ENCODE results near the gene ZMYND10.

Gene ZMYND10

GRCh38 chr3:50347187-50347813 is 1.8 kb upstream of the ZMYND10 start:
- DNase-seq (ENCODE audit: low read depth): peak; percentile 52

DNA sequence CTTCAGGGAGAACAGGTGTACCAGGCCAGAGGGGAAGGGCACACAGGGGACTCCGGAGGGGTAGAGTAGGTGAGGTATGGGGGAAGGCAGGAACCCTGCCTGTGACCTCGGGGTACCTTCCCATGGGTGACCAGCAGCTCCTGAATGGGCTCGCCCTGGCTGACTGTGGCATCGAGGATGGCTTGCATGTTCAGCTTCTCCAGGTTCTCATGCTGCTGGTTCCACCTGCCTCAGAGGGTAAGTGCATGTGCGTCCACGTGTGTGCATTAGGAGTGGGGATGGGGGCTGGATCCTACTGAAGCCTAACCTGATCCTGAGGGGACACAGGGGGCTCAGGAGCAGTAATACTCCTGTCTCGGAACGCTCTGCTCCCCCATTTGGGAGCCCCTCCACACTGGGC is 524 bp downstream of the ZMYND10 start:
- DNase-seq (ENCODE audit: low read depth): no peak

GRCh38 chr3:50342813-50343633 is 2.5 kb downstream of the ZMYND10 start:
- no peak for DNase-seq (ENCODE audit: low read depth)

DNA sequence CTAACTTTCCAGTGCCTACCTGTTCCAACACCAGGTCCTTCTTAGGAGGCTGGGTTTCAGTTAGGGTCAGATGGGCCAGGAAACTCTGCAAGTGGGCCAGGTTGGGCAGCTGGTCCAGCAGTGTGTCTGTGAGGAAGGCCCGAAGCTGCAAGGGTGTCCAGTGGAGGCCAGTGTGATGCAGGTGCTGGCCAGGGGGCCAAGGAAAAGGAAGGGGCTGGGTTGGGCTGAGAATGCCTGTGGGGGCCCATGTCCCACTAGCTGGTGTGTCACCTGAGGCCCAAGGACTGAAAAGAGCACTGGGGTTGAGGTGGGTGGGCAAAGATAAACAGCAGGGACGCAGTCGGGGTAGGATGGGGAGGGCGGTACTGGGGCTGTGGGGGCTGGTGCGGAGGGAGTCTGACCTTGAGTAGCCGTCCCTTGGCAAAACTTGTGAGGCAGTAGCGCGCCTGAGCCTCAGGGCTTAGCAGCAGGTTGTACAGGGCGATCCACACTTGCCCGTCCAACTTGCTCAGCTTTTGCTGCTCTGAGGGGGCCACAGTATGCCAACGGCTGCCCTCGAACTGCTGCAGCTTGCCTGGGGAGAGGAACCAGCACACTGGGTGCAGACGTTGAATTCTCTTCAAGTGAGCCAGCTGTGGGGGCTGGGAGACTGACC is 3.4 kb downstream of the ZMYND10 start:
- no peak for DNase-seq (ENCODE audit: low read depth)

DNA sequence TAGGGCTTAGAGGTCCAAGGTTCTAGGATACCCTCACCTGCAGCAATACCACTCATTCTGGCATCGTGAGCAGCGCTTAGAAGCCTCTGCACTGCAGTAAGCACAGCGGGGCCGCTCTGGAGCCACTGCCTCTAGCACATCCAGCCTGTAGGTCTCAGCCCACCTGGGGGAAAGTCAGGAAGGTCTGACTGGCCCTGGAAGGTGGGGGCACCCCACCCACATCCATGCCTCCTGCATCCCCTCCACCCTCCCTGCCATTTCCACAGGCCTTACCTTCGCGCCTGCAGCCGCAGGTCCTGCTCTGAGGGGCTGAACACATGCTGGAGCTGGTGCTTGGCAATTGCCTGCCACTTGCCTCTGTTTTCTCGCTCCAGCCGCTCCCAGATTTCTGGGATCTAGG is 4.0 kb downstream of the ZMYND10 start:
- DNase-seq (ENCODE audit: low read depth): no peak

- DNase-seq (ENCODE audit: low read depth): peak; percentile 64
Measured at GRCh38 chr3:50340448-50341329, 4.8 kb downstream of the ZMYND10 start, which contains the start of gene RASSF1. RASSF1 (minus strand) TSS chr3:50340836; CDS start chr3:50340805, 31 bp downstream.

GRCh38 chr3:50340147-50340447 is 5.4 kb downstream of the ZMYND10 start:
- no peak for DNase-seq (ENCODE audit: low read depth)

GRCh38 chr3:50339485-50340146 is 5.9 kb downstream of the ZMYND10 start:
- DNase-seq (ENCODE audit: low read depth): no peak

GRCh38 chr3:50338965-50339364 is 6.6 kb downstream of the ZMYND10 start:
- DNase-seq (ENCODE audit: low read depth): no peak

DNA sequence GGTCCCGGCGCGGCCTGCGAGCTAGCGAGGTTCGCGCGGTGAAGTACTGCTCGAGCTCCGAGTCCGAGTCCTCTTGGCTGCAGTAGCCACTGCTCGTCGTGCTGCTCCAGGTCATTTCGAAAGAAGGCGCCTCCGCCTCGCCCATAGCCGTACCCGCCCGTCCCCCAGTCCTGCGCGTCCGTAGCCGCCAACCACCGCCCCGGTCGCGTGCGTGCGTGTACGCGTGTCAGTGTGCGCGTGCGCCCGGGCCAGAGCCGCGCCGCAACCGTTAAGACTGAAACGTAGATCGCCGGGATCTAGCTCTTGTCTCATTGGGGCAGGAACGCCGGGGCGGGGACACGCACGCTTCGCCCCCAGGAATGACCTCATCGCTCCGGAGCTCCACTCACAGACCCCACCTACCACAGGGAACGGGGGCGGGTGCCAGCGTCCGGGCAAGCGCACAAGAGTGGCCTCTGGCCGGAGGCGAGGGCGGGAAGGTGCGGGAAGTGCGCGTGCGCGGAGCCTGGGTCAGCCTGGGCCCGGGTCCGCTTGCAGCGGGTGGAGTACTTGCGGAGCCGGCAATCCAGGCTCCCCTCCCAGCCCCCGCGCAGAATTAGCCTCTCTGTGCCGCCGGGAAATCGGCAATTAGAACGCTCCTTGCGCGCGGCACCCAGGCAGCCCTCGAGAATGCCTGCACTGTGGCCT is 8.2 kb downstream of the ZMYND10 start:
- peak; percentile 96 for DNase-seq (ENCODE audit: low read depth)

GRCh38 chr3:50336452-50337174 is 8.9 kb downstream of the ZMYND10 start:
- DNase-seq (ENCODE audit: low read depth): no peak

DNA sequence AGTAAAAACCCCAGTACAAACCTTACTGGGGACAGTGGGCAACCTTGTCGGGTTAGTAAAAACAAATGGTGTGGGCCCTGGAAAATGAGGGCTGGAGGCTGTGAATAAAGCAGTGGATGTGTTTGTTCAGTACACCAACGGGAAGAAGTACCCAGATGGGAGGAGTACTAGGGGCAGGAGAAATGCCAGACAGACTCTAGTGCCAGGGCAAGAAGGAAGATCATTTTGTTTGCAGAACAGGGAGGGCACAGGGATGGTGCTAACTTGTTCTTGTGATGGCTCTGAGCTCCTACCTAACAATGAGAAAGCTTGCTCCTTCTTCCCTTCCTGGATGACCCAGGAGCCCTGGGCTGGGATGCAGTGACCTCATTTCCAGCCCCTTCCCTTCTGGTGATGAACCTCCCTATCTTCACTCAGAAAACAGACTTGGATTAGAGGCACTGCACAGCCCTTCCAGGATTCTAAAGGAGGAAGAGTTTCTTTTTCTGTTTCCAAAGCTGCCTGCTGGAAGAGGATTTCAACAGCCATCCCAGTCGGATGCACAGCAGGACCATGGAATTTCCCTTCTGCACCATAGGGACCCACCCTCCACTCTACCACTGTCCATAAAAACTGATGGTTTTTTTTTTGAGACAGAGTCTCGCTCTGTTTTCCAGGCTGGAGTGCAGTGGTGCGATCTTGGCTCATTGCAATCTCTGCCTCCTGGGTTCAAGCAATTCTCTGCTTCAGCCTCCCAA is 11.0 kb downstream of the ZMYND10 start:
- no peak for DNase-seq (ENCODE audit: low read depth)

GRCh38 chr3:50333744-50334328 is 11.7 kb downstream of the ZMYND10 start:
- DNase-seq (ENCODE audit: low read depth): no peak

DNA sequence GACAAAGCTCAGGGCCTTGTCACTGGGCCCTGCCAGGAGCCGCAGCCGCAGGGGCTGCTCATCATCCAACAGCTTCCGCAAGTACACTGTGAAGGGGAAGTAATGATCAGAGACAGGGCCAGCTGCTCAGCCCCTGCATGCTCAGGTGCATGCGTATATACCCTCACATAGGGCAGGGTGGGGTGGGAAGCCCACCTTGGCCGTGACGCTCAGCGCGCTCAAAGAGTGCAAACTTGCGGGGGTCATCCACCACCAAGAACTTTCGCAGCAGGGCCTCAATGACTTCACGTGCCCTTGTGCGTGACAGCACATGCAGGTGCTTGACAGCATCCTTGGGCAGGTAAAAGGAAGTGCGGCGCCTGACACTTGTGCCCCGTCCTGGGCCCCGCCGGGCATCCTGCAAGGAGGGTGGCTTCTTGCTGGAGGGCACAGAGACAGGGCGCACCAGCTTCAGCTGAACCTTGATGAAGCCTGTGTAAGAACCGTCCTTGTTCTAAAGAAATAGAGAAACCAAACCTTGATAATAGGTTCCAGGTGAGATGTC is 14.1 kb downstream of the ZMYND10 start:
- DNase-seq (ENCODE audit: low read depth): no peak

DNA sequence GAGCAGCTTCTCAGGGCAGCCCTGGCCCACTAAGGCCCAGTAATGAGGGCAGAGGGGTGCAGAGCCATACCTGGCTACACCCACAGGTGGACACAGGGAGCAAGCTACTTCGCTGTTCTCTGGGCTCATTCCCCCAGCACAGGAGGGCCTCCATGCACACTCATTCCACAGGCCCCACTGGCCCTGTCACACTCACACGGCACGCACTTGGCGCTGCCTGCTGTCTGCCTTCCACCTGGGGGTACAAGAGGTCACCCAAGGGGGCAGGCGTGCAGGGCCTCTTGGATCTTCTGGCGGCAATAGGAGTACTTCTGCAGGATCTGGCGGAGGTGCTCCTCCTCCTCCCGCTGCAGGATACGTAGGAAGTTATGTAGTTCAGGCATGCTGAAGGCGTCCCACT is 15.2 kb downstream of the ZMYND10 start:
- no peak for DNase-seq (ENCODE audit: low read depth)

DNA sequence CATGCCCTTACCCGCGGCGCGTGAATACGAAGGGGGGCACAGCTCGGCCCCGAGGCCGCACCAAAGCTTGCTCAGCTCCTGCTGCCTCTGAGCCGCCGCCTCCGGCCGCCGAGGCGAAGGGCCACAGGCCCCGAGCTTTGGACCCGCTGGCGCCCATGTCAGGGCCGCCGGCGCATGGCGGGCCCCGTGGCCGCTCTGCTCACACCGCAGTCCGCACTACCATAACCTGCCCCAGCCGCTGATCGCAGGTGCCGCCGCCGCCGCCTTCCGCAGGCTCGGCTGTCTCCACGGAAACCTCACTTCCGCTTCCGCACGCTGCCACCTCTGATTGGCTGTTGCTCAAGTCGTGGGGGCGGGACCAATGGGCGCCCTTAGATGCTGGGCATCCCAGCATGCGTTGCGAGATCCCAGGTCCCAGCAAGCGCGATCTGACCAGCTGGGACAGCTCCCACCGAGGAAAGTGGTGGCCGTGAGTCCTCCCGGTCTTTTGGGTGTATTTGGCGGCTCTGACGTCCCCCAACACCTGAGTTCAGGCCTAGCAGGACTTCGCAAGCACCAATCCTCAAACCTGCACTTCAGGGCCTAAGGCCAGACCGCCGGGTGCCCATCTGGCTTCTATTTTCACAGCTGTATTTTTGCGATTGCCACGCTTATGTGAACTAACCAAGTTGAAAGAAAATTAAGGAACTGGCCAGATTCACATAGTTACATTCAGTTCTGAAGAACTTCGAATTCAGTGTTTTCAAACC is 17.4 kb downstream of the ZMYND10 start, which contains the start of gene TUSC2:
Gene TUSC2 (minus strand): TSS at position 281 of the 749 bp plus-strand sequence. CDS start 124 bp downstream, at position 157.
- peak; percentile 88 for DNase-seq (ENCODE audit: low read depth)

DNA sequence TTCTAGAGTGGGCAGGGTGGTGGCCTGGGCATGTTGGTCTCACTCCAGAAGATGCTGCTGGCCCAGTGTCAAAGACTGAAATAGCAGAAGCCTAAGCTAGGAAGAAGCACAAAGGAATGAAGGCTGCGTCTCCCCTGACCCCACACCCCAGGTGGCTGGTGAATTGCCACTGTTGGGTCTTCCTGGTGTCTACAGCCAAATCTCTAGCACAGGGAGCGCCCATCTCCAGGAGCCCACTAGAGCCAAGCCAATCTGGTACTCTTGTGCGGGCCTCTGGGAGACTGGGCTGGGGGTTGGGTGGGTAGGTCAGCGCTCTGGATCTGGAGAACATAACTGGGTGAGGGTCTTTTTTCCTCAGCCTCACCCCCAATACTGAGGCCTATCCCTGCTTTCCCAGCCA is 18.4 kb downstream of the ZMYND10 start:
- no peak for DNase-seq (ENCODE audit: low read depth)

DNA sequence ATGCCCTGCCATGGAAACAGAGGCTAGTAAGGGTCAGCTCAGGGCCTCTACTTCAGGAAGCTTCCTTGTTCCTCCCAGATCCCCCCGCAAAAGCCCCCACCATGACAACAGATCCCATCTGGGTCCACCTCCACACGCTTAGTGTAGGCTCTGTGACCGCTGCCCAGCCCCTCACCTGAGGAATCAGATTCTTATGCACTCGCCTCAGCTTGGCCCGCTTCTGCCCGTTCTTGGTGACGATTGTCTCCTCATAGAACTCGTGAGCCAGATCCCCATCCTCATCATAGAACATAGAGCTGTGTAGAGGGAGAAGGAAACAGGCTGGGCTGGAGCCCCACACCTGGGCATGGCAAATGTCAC is 19.4 kb downstream of the ZMYND10 start:
- DNase-seq (ENCODE audit: low read depth): no peak
